ENCODE data around the gene RAB40AL.

DNA sequence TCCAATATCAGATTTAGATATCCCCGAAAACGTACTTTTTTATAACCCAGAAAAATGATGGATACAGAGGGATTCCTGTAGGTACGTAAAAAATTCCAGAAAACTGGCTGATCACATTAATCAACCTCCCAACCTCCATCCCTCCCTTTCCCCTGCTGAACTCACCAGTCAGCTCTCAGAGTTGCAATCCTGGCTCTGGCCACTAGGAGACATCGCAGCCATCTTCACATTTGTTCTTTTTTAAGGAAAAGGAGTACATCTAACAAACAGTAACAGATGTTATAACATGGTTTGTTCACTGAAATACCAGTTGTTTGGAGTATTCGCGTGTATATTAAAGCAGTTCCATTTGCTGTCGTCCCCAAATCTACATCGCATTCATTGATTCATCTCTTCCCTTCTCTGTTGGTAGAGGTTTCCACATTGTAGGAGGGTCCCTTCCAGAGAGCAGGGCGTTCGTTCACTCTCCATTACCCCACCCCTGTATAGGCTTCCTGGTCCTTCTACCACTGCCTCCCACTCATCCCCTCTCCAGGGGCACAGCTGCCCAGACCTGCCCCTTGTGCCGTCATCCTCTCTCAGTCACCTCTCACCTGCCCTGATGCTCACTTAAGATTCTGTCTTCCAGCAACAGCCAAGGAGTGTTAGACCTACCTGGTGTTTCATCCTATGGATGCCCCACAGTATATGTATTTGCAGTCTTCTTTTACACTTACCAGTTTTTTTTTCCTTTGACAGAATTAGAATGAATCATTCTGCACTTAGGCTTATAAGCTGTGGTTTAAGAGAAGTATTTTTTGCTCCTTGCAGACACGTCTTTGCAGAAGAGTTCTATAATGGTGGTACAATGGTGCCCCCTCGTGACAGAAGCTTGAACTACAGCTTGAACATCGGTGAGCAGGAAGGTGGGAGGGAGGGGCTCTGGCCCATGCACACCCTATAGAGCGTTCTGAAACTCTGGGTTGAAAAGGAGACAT, 36.8 kb upstream of the RAB40AL start:
- TF ChIP-seq CTCF (IDR thresholded peaks at IDR 0.05) (peak; percentile 17 to 48), POLR2A (IDR thresholded peaks at IDR 0.05) (no peak), POLR2AphosphoS5 (IDR thresholded peaks at IDR 0.05) (no peak)
